HG03432 (cell line): ENCODE results near the gene LCA5.
"Not testable (repeated sequence)": the region's sequence is repeated elsewhere in the genome, so short reads cannot be mapped to it uniquely, and the experiment has no call there.

Experiments
- ATAC-seq: cut with Tn5 transposase; IDR thresholded peaks from one replicate; pipeline ENCODE4 v1.9.1; 2021; ENCODE audit warnings: mild to moderate bottlenecking, moderate library complexity; ENCODE audit not compliant: unreplicated experiment

The LCA5 gene

GRCh38 chr6:79538106-79538971 lies 1.1 kb upstream of the LCA5 start:
- no peak for ATAC-seq

GRCh38 chr6:79536585-79536953 lies 661 bp downstream of the LCA5 start:
- ATAC-seq = no peak

GRCh38 chr6:79529567-79529966 lies 7.7 kb downstream of the LCA5 start:
- ATAC-seq = not testable (repeated sequence)

GRCh38 chr6:79526897-79527296 lies 10.3 kb downstream of the LCA5 start:
- no peak for ATAC-seq

GRCh38 chr6:79525272-79526100 lies 11.7 kb downstream of the LCA5 start:
- ATAC-seq = no peak

GRCh38 chr6:79524065-79524464 lies 13.2 kb downstream of the LCA5 start:
- ATAC-seq = no peak

GRCh38 chr6:79522609-79523008 lies 14.6 kb downstream of the LCA5 start:
- no peak for ATAC-seq

- ATAC-seq = no peak
Measured at GRCh38 chr6:79520534-79520933, 16.7 kb downstream of the LCA5 start.

GRCh38 chr6:79518842-79519241 lies 18.4 kb downstream of the LCA5 start:
- ATAC-seq = no peak

GRCh38 chr6:79515436-79515835 lies 21.8 kb downstream of the LCA5 start:
- ATAC-seq = no peak

GRCh38 chr6:79513111-79513510 lies 24.1 kb downstream of the LCA5 start:
- ATAC-seq = no peak

GRCh38 chr6:79512014-79512413 lies 25.2 kb downstream of the LCA5 start:
- no peak for ATAC-seq

- ATAC-seq = no peak
Measured at GRCh38 chr6:79510707-79511106, 26.5 kb downstream of the LCA5 start.

GRCh38 chr6:79506251-79506650 lies 31.0 kb downstream of the LCA5 start:
- no peak for ATAC-seq

- ATAC-seq = no peak
Measured at GRCh38 chr6:79504372-79504771, 32.9 kb downstream of the LCA5 start.

- ATAC-seq = no peak
Measured at GRCh38 chr6:79498842-79499241, 38.4 kb downstream of the LCA5 start.

- no peak for ATAC-seq
Measured at GRCh38 chr6:79495246-79495645, 42.0 kb downstream of the LCA5 start.

GRCh38 chr6:79494841-79495240 lies 42.4 kb downstream of the LCA5 start:
- no peak for ATAC-seq

GRCh38 chr6:79470728-79471127 lies 66.5 kb downstream of the LCA5 start:
- no peak for ATAC-seq

GRCh38 chr6:79469376-79470246 lies 67.6 kb downstream of the LCA5 start:
- no peak for ATAC-seq

GRCh38 chr6:79468587-79468986 lies 68.6 kb downstream of the LCA5 start:
- no peak for ATAC-seq
